ENCODE measurements around the gene MSL1. TPM values are rescaled to one million over a fixed set of nuclear protein-coding genes. Genes with fewer than 3 reads are reported as not detected.

Gene MSL1
- total and polyA plus RNA-seq, 9 of the 15 experiments (the other 6 are each of a cell fraction or from before 2014, with no cell fraction given), result 13.8 to 120 (median 61.9) TPM

GRCh38 chr17:40098846-40099618, 22.7 kb upstream of the MSL1 start (continued):
- TF ChIP-seq ZHX1 (conservative IDR thresholded peaks at IDR 0.05; ENCODE audit: low read length) (no peak), CBX2 (IDR thresholded peaks at IDR 0.05; ENCODE audit: insufficient read depth, low read length, poor library complexity, severe bottlenecking) (no peak), ZNF318 (IDR thresholded peaks at IDR 0.05; ENCODE audit: borderline replicate concordance in 1 of 2, low read depth in 1 of 2) (0 out of 4 replicates have a peak, but pooled peaks of 1 of the 2 experiments have one; percentile 55), EP300 (IDR thresholded peaks at IDR 0.05; ENCODE audit: low read length) (peak; percentile 68), OTX1 (CRISPR knock-in tag; IDR thresholded peaks at IDR 0.05) (peak; percentile 94), ZNF134 (CRISPR knock-in tag; conservative IDR thresholded peaks at IDR 0.05) (no peak), NCOA1 (IDR thresholded peaks at IDR 0.05; ENCODE audit: low read depth) (peak; percentile 75; the same call in 1 of the 2 replicates), FOXM1 (IDR thresholded peaks at IDR 0.05; ENCODE audit: low read depth) (no peak), FOXM1 (CRISPR knock-in tag; IDR thresholded peaks at IDR 0.05; ENCODE audit: low read depth) (no peak; the same call in 1 of the 2 replicates), NR1H2 (CRISPR knock-in tag; IDR thresholded peaks at IDR 0.05) (no peak), IRF2 (CRISPR knock-in tag; IDR thresholded peaks at IDR 0.05) (no peak), BRD9 (IDR thresholded peaks at IDR 0.05; ENCODE audit: low read depth, partially characterized antibody) (peak; percentile 98), FOXK2 (conservative IDR thresholded peaks at IDR 0.05 in 1 of 2, IDR thresholded peaks at IDR 0.05 in 1 of 2; ENCODE audit: low read depth in 2 of 2) (peak; percentile 96 to 98), MCM7 (IDR thresholded peaks at IDR 0.05) (no peak), ZNF197 (CRISPR knock-in tag; IDR thresholded peaks at IDR 0.05; ENCODE audit: low read depth) (no peak), EHMT2 (IDR thresholded peaks at IDR 0.05) (peak; percentile 83), ESRRB (CRISPR knock-in tag; IDR thresholded peaks at IDR 0.05; ENCODE audit: borderline replicate concordance) (no peak), MAFF (IDR thresholded peaks at IDR 0.05; ENCODE audit: low read length) (no peak), ZNF24 (IDR thresholded peaks at IDR 0.05) (no peak)
